Neural crest cell (in vitro differentiated cells): Measurements from ENCODE around the gene MMP17. TPM values are rescaled to one million over a fixed set of nuclear protein-coding genes. Genes with fewer than 3 reads are reported as not detected.

Source experiments
- DNase-seq: peaks from one replicate; pipeline ENCODE4 v3.0.0; 2021; ENCODE audit warnings: low read depth, mixed read lengths, low spot score
- H3K27ac Mint-ChIP-seq: one replicate; pipeline ENCODE4 v1.8.0; 2021; ENCODE audit warnings: mild to moderate bottlenecking, mixed read lengths; ENCODE audit not compliant: unreplicated experiment
- H3K27me3 Mint-ChIP-seq: 2 replicates; pipeline ENCODE4 v1.8.0; 2021; ENCODE audit warnings: low read depth, mild to moderate bottlenecking, mixed read lengths
- H3K36me3 Mint-ChIP-seq: 2 replicates; pipeline ENCODE4 v1.8.0; 2021; ENCODE audit warnings: low read depth, mild to moderate bottlenecking, mixed read lengths
- H3K4me1 Mint-ChIP-seq: 2 replicates; pipeline ENCODE4 v1.8.0; 2021; ENCODE audit warnings: mixed read lengths
- H3K4me3 Mint-ChIP-seq: one replicate; pipeline ENCODE4 v1.8.0; 2021; ENCODE audit warnings: mild to moderate bottlenecking, mixed read lengths
- H3K9me3 Mint-ChIP-seq: 2 replicates; pipeline ENCODE4 v1.8.0; 2021; ENCODE audit warnings: mixed read lengths
- total RNA-seq: library from RNA; stranded (reverse); gene quantifications from 2 replicates; pipeline ENCODE4 v1.2.1, GENCODE V29; 2021
- TF ChIP-seq, protein P1 (sequence below): fragments of 200-600 bp; sonication (generic); conservative IDR thresholded peaks from 2 replicates; pipeline ENCODE4 v1.5.0; 2021; ENCODE audit warnings: antibody characterized with exemption, mild to moderate bottlenecking

MMP17 gene
- total RNA-seq, 1 donor from 2014 or later, result 90.9 TPM

DNA sequence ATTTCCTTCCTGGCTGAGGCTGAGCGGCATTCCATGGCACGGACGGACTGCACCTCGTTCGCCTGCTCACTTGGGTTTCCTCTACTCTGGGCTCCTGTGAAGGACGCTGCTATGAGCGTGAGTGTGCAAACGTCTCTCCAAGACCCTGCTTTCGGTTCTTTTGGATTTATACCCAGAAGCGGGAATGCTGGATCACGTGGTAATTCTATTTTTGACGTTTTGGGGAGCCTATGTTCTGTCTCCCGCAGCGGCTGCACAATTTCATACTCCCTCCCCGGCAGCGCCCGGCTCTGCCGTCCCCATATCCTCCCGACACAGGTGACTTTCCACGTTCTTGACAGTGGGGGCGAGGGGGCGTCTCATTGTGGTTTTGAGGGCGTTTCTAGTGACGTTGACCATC lies 20.6 kb downstream of the MMP17 start:
- TF ChIP-seq, protein P1, sequence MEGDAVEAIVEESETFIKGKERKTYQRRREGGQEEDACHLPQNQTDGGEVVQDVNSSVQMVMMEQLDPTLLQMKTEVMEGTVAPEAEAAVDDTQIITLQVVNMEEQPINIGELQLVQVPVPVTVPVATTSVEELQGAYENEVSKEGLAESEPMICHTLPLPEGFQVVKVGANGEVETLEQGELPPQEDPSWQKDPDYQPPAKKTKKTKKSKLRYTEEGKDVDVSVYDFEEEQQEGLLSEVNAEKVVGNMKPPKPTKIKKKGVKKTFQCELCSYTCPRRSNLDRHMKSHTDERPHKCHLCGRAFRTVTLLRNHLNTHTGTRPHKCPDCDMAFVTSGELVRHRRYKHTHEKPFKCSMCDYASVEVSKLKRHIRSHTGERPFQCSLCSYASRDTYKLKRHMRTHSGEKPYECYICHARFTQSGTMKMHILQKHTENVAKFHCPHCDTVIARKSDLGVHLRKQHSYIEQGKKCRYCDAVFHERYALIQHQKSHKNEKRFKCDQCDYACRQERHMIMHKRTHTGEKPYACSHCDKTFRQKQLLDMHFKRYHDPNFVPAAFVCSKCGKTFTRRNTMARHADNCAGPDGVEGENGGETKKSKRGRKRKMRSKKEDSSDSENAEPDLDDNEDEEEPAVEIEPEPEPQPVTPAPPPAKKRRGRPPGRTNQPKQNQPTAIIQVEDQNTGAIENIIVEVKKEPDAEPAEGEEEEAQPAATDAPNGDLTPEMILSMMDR, result no peak
- no peaks in the 10 kb centered on the region for H3K27me3 Mint-ChIP-seq
- no peaks in the 10 kb centered on the region for H3K9me3 Mint-ChIP-seq
- no peak for DNase-seq
- H3K4me3 Mint-ChIP-seq, result no peak overlapping the region
- no peaks in the 10 kb centered on the region for H3K36me3 Mint-ChIP-seq
- H3K27ac Mint-ChIP-seq, result no peak overlapping the region
- no peaks in the 10 kb centered on the region for H3K4me1 Mint-ChIP-seq

GRCh38 chr12:131849700-131850553 lies 21.7 kb downstream of the MMP17 start:
- Mint-ChIP-seq H3K27me3 (peaks cover 2% of the 10 kb centered on the region), H3K4me1 (no peaks in the 10 kb centered on the region), H3K4me3 (no peak overlapping the region), H3K9me3 (no peaks in the 10 kb centered on the region), H3K36me3 (no peaks in the 10 kb centered on the region), H3K27ac (no peak overlapping the region)
- TF ChIP-seq, protein P1, result no peak
- DNase-seq, result no peak

DNA sequence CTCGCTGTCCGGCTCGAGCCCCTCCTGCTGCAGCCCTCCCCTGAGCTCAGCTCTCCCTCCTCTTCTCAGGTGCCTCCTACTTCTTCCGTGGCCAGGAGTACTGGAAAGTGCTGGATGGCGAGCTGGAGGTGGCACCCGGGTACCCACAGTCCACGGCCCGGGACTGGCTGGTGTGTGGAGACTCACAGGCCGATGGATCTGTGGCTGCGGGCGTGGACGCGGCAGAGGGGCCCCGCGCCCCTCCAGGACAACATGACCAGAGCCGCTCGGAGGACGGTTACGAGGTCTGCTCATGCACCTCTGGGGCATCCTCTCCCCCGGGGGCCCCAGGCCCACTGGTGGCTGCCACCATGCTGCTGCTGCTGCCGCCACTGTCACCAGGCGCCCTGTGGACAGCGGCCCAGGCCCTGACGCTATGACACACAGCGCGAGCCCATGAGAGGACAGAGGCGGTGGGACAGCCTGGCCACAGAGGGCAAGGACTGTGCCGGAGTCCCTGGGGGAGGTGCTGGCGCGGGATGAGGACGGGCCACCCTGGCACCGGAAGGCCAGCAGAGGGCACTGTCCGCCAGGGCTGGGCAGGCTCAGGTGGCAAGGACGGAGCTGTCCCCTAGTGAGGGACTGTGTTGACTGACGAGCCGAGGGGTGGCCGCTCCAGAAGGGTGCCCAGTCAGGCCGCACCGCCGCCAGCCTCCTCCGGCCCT lies 22.8 kb downstream of the MMP17 start:
- TF ChIP-seq, protein P1, result peak; percentile 62
- Mint-ChIP-seq H3K27me3 (peaks cover 9% of the 10 kb centered on the region), H3K4me1 (peaks cover under 1% of the 10 kb centered on the region), H3K27ac (no peak overlapping the region), H3K36me3 (no peaks in the 10 kb centered on the region), H3K9me3 (no peaks in the 10 kb centered on the region), H3K4me3 (no peak overlapping the region)
- no peak for DNase-seq

DNA sequence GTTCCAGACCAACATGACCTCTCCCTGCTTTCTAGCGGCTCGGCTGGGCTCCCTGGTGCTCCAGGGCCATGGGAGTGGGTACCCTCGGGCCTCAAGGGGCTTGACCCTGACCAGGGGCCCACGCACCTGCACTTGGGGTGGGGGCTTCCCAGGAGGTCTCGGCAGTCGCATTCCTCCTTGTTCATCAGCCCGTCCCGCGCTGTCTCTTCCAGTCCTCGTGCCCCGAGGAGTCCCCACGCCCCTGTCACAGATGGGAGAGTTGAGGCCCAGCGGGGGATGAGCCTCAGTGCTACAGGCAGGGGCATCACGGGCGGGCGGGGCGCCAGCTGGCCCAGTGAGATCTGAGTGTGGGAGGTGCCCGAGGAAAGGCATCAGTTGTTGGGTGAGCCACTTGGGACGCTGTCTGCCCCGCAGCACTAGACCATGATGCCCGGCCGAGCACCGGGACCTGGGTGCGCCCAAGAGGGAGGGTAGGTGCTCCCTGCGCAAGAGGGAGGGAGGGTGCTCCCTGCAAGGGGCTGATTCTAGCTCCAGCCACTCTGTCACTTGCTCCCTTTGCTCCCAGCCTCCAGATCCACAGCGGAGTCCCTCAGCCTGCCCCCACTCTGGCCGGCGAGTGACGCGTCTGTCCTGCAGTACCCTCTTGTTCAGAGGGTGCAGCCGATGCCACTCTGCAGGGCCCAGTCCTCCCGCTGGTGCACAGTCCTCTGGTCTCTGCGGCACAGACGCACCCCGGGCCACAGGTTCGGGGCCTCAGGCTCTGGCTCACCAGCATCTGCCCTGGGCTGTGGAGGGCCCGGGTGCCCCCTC lies 23.8 kb downstream of the MMP17 start:
- TF ChIP-seq, protein P1, result no peak
- no peak overlapping the region for H3K4me3 Mint-ChIP-seq
- H3K4me1 Mint-ChIP-seq, result peaks cover 8% of the 10 kb centered on the region
- no peak overlapping the region for H3K27ac Mint-ChIP-seq
- no peaks in the 10 kb centered on the region for H3K9me3 Mint-ChIP-seq
- DNase-seq, result no peak
- peaks cover 16% of the 10 kb centered on the region for H3K27me3 Mint-ChIP-seq
- H3K36me3 Mint-ChIP-seq, result no peaks in the 10 kb centered on the region

GRCh38 chr12:131852551-131853299 lies 24.5 kb downstream of the MMP17 start:
- no peak overlapping the region for H3K4me3 Mint-ChIP-seq
- H3K27ac Mint-ChIP-seq, result peak overlapping the region; percentile 84
- H3K36me3 Mint-ChIP-seq, result no peaks in the 10 kb centered on the region
- TF ChIP-seq, protein P1, result no peak
- H3K4me1 Mint-ChIP-seq, result peaks cover 13% of the 10 kb centered on the region
- DNase-seq, result no peak
- no peaks in the 10 kb centered on the region for H3K9me3 Mint-ChIP-seq
- H3K27me3 Mint-ChIP-seq, result peaks cover 23% of the 10 kb centered on the region
